ENCODE results near the gene PTPRM.

DNA sequence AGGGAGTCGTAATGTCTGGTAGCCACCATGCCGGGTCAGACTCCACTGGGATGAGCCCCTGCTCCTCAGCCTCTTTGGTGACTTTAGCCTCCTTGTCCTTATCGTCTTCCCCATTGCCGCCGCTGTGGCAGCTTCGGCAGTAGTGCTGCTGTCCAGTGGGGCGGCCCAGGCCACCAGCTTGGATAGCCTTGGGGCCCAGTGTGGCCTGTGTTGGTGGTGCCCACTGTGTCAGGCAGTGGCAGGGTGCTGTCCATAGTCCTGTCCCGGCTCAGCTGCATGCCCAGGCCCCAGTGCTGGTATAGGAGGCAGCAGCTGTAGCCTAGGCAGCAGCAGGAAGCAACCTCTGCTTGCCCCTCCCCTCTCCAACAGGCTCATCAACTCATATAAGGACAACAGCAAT is 845.0 kb downstream of the PTPRM start:
- TF ChIP-seq, protein P1, sequence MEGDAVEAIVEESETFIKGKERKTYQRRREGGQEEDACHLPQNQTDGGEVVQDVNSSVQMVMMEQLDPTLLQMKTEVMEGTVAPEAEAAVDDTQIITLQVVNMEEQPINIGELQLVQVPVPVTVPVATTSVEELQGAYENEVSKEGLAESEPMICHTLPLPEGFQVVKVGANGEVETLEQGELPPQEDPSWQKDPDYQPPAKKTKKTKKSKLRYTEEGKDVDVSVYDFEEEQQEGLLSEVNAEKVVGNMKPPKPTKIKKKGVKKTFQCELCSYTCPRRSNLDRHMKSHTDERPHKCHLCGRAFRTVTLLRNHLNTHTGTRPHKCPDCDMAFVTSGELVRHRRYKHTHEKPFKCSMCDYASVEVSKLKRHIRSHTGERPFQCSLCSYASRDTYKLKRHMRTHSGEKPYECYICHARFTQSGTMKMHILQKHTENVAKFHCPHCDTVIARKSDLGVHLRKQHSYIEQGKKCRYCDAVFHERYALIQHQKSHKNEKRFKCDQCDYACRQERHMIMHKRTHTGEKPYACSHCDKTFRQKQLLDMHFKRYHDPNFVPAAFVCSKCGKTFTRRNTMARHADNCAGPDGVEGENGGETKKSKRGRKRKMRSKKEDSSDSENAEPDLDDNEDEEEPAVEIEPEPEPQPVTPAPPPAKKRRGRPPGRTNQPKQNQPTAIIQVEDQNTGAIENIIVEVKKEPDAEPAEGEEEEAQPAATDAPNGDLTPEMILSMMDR (IDR thresholded peaks at IDR 0.05): no peak
- TF ChIP-seq, protein P2, sequence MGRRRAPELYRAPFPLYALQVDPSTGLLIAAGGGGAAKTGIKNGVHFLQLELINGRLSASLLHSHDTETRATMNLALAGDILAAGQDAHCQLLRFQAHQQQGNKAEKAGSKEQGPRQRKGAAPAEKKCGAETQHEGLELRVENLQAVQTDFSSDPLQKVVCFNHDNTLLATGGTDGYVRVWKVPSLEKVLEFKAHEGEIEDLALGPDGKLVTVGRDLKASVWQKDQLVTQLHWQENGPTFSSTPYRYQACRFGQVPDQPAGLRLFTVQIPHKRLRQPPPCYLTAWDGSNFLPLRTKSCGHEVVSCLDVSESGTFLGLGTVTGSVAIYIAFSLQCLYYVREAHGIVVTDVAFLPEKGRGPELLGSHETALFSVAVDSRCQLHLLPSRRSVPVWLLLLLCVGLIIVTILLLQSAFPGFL (CRISPR knock-in tag; IDR thresholded peaks at IDR 0.05; ENCODE audit: borderline replicate concordance): no peak
- no peak for TF ChIP-seq CREB1 (CRISPR knock-in tag; IDR thresholded peaks at IDR 0.05)
